ENCODE results near the gene CATSPERE. TPM values are rescaled to one million over a fixed set of nuclear protein-coding genes. Genes with fewer than 3 reads are reported as not detected.
A peak's percentile ranks its signal among the peaks of the same experiment; 100 is the strongest.

CATSPERE gene
- total RNA-seq, 1 donor from 2014 or later: 0.08 TPM

- Mint-ChIP-seq H3K4me1 (ENCODE audit: low read depth) (no peaks in the 10 kb centered on the region), H3K27me3 (ENCODE audit: insufficient read depth) (peaks cover 7% of the 10 kb centered on the region), H3K4me3 (no peak overlapping the region), H3K9me3 (no peaks in the 10 kb centered on the region), H3K27ac (no peak overlapping the region), H3K36me3 (ENCODE audit: low read depth) (no peaks in the 10 kb centered on the region)
- intact Hi-C loops (cut with micrococcal nuclease): no loop called here
- DNase-seq (ENCODE audit: low spot score): no peak
Observed at GRCh38 chr1:244633140-244633539, 172.1 kb downstream of the CATSPERE start.

- Mint-ChIP-seq H3K4me3 (no peak overlapping the region), H3K36me3 (ENCODE audit: low read depth) (no peaks in the 10 kb centered on the region), H3K4me1 (ENCODE audit: low read depth) (no peaks in the 10 kb centered on the region), H3K27ac (no peak overlapping the region), H3K27me3 (ENCODE audit: insufficient read depth) (peaks cover 7% of the 10 kb centered on the region), H3K9me3 (no peaks in the 10 kb centered on the region)
- intact Hi-C loops (cut with micrococcal nuclease): no loop called here
- no peak for DNase-seq (ENCODE audit: low spot score)
Observed at GRCh38 chr1:244634546-244634945, 173.5 kb downstream of the CATSPERE start.

- intact Hi-C loops (cut with micrococcal nuclease): no loop called here
- Mint-ChIP-seq H3K4me1 (ENCODE audit: low read depth) (no peaks in the 10 kb centered on the region), H3K4me3 (no peak overlapping the region), H3K9me3 (no peaks in the 10 kb centered on the region), H3K36me3 (ENCODE audit: low read depth) (no peaks in the 10 kb centered on the region), H3K27ac (no peak overlapping the region), H3K27me3 (ENCODE audit: insufficient read depth) (peaks cover 4% of the 10 kb centered on the region)
- DNase-seq (ENCODE audit: low spot score): no peak
Observed at GRCh38 chr1:244636488-244637259, 175.6 kb downstream of the CATSPERE start.

GRCh38 chr1:244639561-244639960 is 178.5 kb downstream of the CATSPERE start:
- no peaks in the 10 kb centered on the region for H3K4me1 Mint-ChIP-seq (ENCODE audit: low read depth)
- H3K9me3 Mint-ChIP-seq: no peaks in the 10 kb centered on the region
- H3K27me3 Mint-ChIP-seq (ENCODE audit: insufficient read depth): peaks cover 3% of the 10 kb centered on the region
- no peaks in the 10 kb centered on the region for H3K36me3 Mint-ChIP-seq (ENCODE audit: low read depth)
- intact Hi-C loops (cut with micrococcal nuclease): no loop called here
- H3K27ac Mint-ChIP-seq: no peak overlapping the region
- no peak for DNase-seq (ENCODE audit: low spot score)
- H3K4me3 Mint-ChIP-seq: no peak overlapping the region

GRCh38 chr1:244640917-244641316 is 179.8 kb downstream of the CATSPERE start:
- intact Hi-C loops (cut with micrococcal nuclease): no loop called here
- Mint-ChIP-seq H3K4me1 (ENCODE audit: low read depth) (no peaks in the 10 kb centered on the region), H3K36me3 (ENCODE audit: low read depth) (no peaks in the 10 kb centered on the region), H3K4me3 (no peak overlapping the region), H3K27me3 (ENCODE audit: insufficient read depth) (peaks cover 5% of the 10 kb centered on the region), H3K9me3 (no peaks in the 10 kb centered on the region), H3K27ac (no peak overlapping the region)
- no peak for DNase-seq (ENCODE audit: low spot score)

- intact Hi-C loops (cut with micrococcal nuclease): no loop called here
- DNase-seq (ENCODE audit: low spot score): no peak
- Mint-ChIP-seq H3K4me3 (no peak overlapping the region), H3K27ac (no peak overlapping the region), H3K4me1 (ENCODE audit: low read depth) (no peaks in the 10 kb centered on the region), H3K9me3 (no peaks in the 10 kb centered on the region), H3K27me3 (ENCODE audit: insufficient read depth) (peaks cover 5% of the 10 kb centered on the region), H3K36me3 (ENCODE audit: low read depth) (no peaks in the 10 kb centered on the region)
Observed at GRCh38 chr1:244642526-244642925, 181.5 kb downstream of the CATSPERE start.

- intact Hi-C loops (cut with micrococcal nuclease): no loop called here
- H3K27ac Mint-ChIP-seq: no peak overlapping the region
- no peaks in the 10 kb centered on the region for H3K4me1 Mint-ChIP-seq (ENCODE audit: low read depth)
- H3K27me3 Mint-ChIP-seq (ENCODE audit: insufficient read depth): peaks cover 5% of the 10 kb centered on the region
- no peak overlapping the region for H3K4me3 Mint-ChIP-seq
- DNase-seq (ENCODE audit: low spot score): no peak
- H3K9me3 Mint-ChIP-seq: no peaks in the 10 kb centered on the region
- H3K36me3 Mint-ChIP-seq (ENCODE audit: low read depth): no peaks in the 10 kb centered on the region
Observed at GRCh38 chr1:244642988-244643387, 181.9 kb downstream of the CATSPERE start.

- Mint-ChIP-seq H3K27me3 (ENCODE audit: insufficient read depth) (peaks cover 5% of the 10 kb centered on the region), H3K9me3 (no peaks in the 10 kb centered on the region), H3K4me1 (ENCODE audit: low read depth) (no peaks in the 10 kb centered on the region), H3K4me3 (no peak overlapping the region), H3K27ac (no peak overlapping the region), H3K36me3 (ENCODE audit: low read depth) (no peaks in the 10 kb centered on the region)
- intact Hi-C loops (cut with micrococcal nuclease): no loop called here
- DNase-seq (ENCODE audit: low spot score): no peak
Observed at GRCh38 chr1:244645414-244645813, 184.3 kb downstream of the CATSPERE start.

GRCh38 chr1:244645890-244646289 is 184.8 kb downstream of the CATSPERE start:
- Mint-ChIP-seq H3K27ac (no peak overlapping the region), H3K4me1 (ENCODE audit: low read depth) (no peaks in the 10 kb centered on the region), H3K36me3 (ENCODE audit: low read depth) (no peaks in the 10 kb centered on the region), H3K4me3 (no peak overlapping the region), H3K27me3 (ENCODE audit: insufficient read depth) (peaks cover 5% of the 10 kb centered on the region), H3K9me3 (no peaks in the 10 kb centered on the region)
- DNase-seq (ENCODE audit: low spot score): no peak
- intact Hi-C loops (cut with micrococcal nuclease): no loop called here

- Mint-ChIP-seq H3K36me3 (ENCODE audit: low read depth) (no peaks in the 10 kb centered on the region), H3K4me3 (no peak overlapping the region), H3K27me3 (ENCODE audit: insufficient read depth) (peaks cover 3% of the 10 kb centered on the region), H3K27ac (no peak overlapping the region), H3K9me3 (no peaks in the 10 kb centered on the region), H3K4me1 (ENCODE audit: low read depth) (peaks cover 10% of the 10 kb centered on the region)
- DNase-seq (ENCODE audit: low spot score): no peak
- intact Hi-C loops (cut with micrococcal nuclease): no loop called here
Observed at GRCh38 chr1:244647819-244648218, 186.7 kb downstream of the CATSPERE start.

GRCh38 chr1:244651956-244652622 is 191.0 kb downstream of the CATSPERE start:
- Mint-ChIP-seq H3K27ac (peak overlapping the region; percentile 75), H3K4me1 (ENCODE audit: low read depth) (peaks cover 11% of the 10 kb centered on the region), H3K9me3 (no peaks in the 10 kb centered on the region), H3K36me3 (ENCODE audit: low read depth) (peaks cover 4% of the 10 kb centered on the region), H3K27me3 (ENCODE audit: insufficient read depth) (no peaks in the 10 kb centered on the region), H3K4me3 (peak overlapping the region; percentile 83)
- no peak for DNase-seq (ENCODE audit: low spot score)
- intact Hi-C loops (cut with micrococcal nuclease): loop anchor here (1.0 to 10.0 kb wide), 14 partner anchors 52 to 1915 kb away; partner anchors contain the start of genes AKT3, CATSPERE and COX20

GRCh38 chr1:244652623-244653438 is 191.8 kb downstream of the CATSPERE start, which contains the start of gene DESI2:
Gene DESI2, plus strand, starts transcription at chr1:244653126. Its CDS starts 188 bp downstream, at chr1:244653314.
- peak within 1 kb of the TSS; percentile 75 for H3K27ac Mint-ChIP-seq
- intact Hi-C loops (cut with micrococcal nuclease): loop anchor here (1.0 to 10.0 kb wide), 15 partner anchors 50 to 1914 kb away; partner anchors contain the start of genes AKT3, CATSPERE and COX20
- DNase-seq (ENCODE audit: low spot score): peak; percentile 98
- no peaks in the 10 kb centered on the region for H3K9me3 Mint-ChIP-seq
- peak within 1 kb of the TSS; percentile 83 for H3K4me3 Mint-ChIP-seq
- peaks cover 10% of the 10 kb centered on the region for H3K36me3 Mint-ChIP-seq (ENCODE audit: low read depth)
- peaks cover 18% of the 10 kb centered on the region for H3K4me1 Mint-ChIP-seq (ENCODE audit: low read depth)
- H3K27me3 Mint-ChIP-seq (ENCODE audit: insufficient read depth): no peaks in the 10 kb centered on the region

Measured in activated T-helper 1 cell treated with anti-CD3 and anti-CD28 coated beads, Interleukin-12 subunit alpha, Interleukin-12 subunit beta, Interleukin-2, Interleukin-4 antibody, amounts not matched to agents 30 ng/mL and 10 ng/mL and 1 ng/mL, durations not matched to agents 14 hours and 24 hours and 36 hours (primary cell).